Esophagus muscularis mucosa (tissue), 4 donors: Measurements from ENCODE around the gene PIGU. TPM values are rescaled to one million over a fixed set of nuclear protein-coding genes. Genes with fewer than 3 reads are reported as not detected.

Experiments used
- DNase-seq: peaks from one replicate; pipeline ENCODE4 v3.0.0-alpha.2; 2017; ENCODE audit errors: extremely low spot score
- H3K27ac ChIP-seq, 4 donors: fragments of 200-600 bp; sonication (generic); replicated peaks in 1 of 4; 1 replicate in 3 of 4; 2 replicates in 1 of 4; pipeline ENCODE4 v1.5.1; 2016 to 2019; ENCODE audit warnings: mild to moderate bottlenecking in 1 of 4
- H3K27me3 ChIP-seq, 4 donors: fragments of 200-600 bp; sonication (generic); one replicate each; pipeline versions ENCODE4 v1.5.1 to v1.6.0; 2016 to 2019
- H3K36me3 ChIP-seq, 4 donors: fragments of 200-600 bp; sonication (generic); one replicate each; pipeline ENCODE4 v1.5.1; 2016 to 2019
- H3K4me1 ChIP-seq, 4 donors: fragments of 200-600 bp; sonication (generic); one replicate each; pipeline ENCODE4 v1.5.1; 2016 to 2019
- H3K4me3 ChIP-seq, 4 donors: fragments of 200-600 bp; sonication (generic); 1 replicate in 2 of 4; 2 replicates in 2 of 4; pipeline ENCODE4 v1.5.1; 2016 to 2019; ENCODE audit warnings: mild to moderate bottlenecking in 4 of 4, moderate library complexity in 1 of 4
- H3K9me3 ChIP-seq, 4 donors: fragments of 200-600 bp; sonication (generic); 1 replicate in 3 of 4; 2 replicates in 1 of 4; pipeline ENCODE4 v1.5.1; 2016 to 2019
- CTCF ChIP-seq, 3 experiments: fragments of 200-600 bp in 2 of 3; fragments of 450-650 bp in 1 of 3; sonication (generic) in 2 of 3; IDR thresholded peaks; one replicate each; pipeline ENCODE4 v1.5.1; 2017 to 2019; ENCODE audit warnings: antibody characterized with exemption in 3 of 3, mild to moderate bottlenecking in 2 of 3, moderate library complexity in 1 of 3
- EP300 ChIP-seq: sonication (generic); formaldehyde crosslinking; IDR thresholded peaks from one replicate; pipeline ENCODE4 v1.6.1; 2017; ENCODE audit warnings: antibody characterized with exemption
- POLR2A ChIP-seq: fragments of 450-650 bp; IDR thresholded peaks from one replicate; pipeline ENCODE4 v1.6.1; 2017; ENCODE audit warnings: antibody characterized with exemption, moderate library complexity, mild to moderate bottlenecking, low read depth
- POLR2AphosphoS5 ChIP-seq, 2 donors: sonication (generic); formaldehyde crosslinking; IDR thresholded peaks; one replicate each; pipeline ENCODE4 v1.6.1; 2017; ENCODE audit warnings: antibody characterized with exemption in 2 of 2
- WGBS: methylation state at CpG from one replicate; pipeline ENCODE4 v1.1.5; 2018; 5-methylcytosine and 5-hydroxymethylcytosine counted together
- intact Hi-C: fragments of 100-400 bp; cut with DNase I; formaldehyde crosslinking; loops from one replicate; pipeline ENCODE4 v1.15.1; 2023
- total RNA-seq, 4 donors: library from RNA; depleted of rRNA; stranded (reverse); fragments of >200 nt; gene quantifications; one replicate each; pipeline versions ENCODE4 v1.1.0 to v1.2.1, GENCODE V29; 2016

The PIGU gene
- total RNA-seq, 4 donors from 2014 or later, result 9.1 to 10.8 (median 9.5) TPM

GRCh38 chr20:34712525-34713192, 35.8 kb upstream of the PIGU start:
- no peak overlapping the region for H3K4me3 ChIP-seq
- TF ChIP-seq EP300 (no peak), CTCF (IDR thresholded peaks at IDR 0.05) (no peak), POLR2AphosphoS5 (IDR thresholded peaks at IDR 0.05) (no peak), POLR2A (no peak)
- peaks cover 0 to 66% (median 41%) of the 10 kb centered on the region in 4 donors for H3K36me3 ChIP-seq
- intact Hi-C loops, result no loop called here
- no peaks in the 10 kb centered on the region for H3K9me3 ChIP-seq
- H3K27me3 ChIP-seq, result no peaks in the 10 kb centered on the region
- 83% methylated on average over 4 of the region's 5 CpGs for WGBS
- H3K4me1 ChIP-seq, result peaks cover 22 to 42% (median 33%) of the 10 kb centered on the region in 4 donors
- no peak overlapping the region for H3K27ac ChIP-seq
- DNase-seq, result no peak

- H3K9me3 ChIP-seq, result no peaks in the 10 kb centered on the region
- H3K36me3 ChIP-seq, result peaks cover 0 to 63% (median 39%) of the 10 kb centered on the region in 4 donors
- no peaks in the 10 kb centered on the region for H3K27me3 ChIP-seq
- H3K4me3 ChIP-seq, result no peak overlapping the region
- peak overlapping the region in 1 of 4 donors; percentile 3 for H3K27ac ChIP-seq
- peaks cover 26 to 49% (median 38%) of the 10 kb centered on the region in 4 donors for H3K4me1 ChIP-seq
- intact Hi-C loops, result no loop called here
- no peak for DNase-seq
- WGBS, result 91% methylated on average over 3 of the region's 3 CpGs
- TF ChIP-seq POLR2A (no peak), POLR2AphosphoS5 (IDR thresholded peaks at IDR 0.05) (no peak), CTCF (IDR thresholded peaks at IDR 0.05) (no peak), EP300 (no peak)
Observed at GRCh38 chr20:34711813-34712430, 35.0 kb upstream of the PIGU start.

- DNase-seq, result no peak
- Histone ChIP-seq H3K27ac (peak overlapping the region; percentile 94 to 100 (median 99)), H3K36me3 (peaks cover 0 to 55% (median 35%) of the 10 kb centered on the region in 4 donors)
Observed at GRCh38 chr20:34710861-34711574, 34.1 kb upstream of the PIGU start.

GRCh38 chr20:34710568-34710839, 33.6 kb upstream of the PIGU start:
- peak overlapping the region; percentile 94 to 100 (median 99) for H3K27ac ChIP-seq
- intact Hi-C loops, result no loop called here
- H3K36me3 ChIP-seq, result peaks cover 0 to 50% (median 31%) of the 10 kb centered on the region in 4 donors
- no peak for TF ChIP-seq CTCF (IDR thresholded peaks at IDR 0.05)
- TF ChIP-seq EP300, result no peak
- TF ChIP-seq POLR2A, result no peak
- no peak for TF ChIP-seq POLR2AphosphoS5 (IDR thresholded peaks at IDR 0.05)
- H3K9me3 ChIP-seq, result no peaks in the 10 kb centered on the region
- peaks cover 40 to 63% (median 52%) of the 10 kb centered on the region in 4 donors for H3K4me1 ChIP-seq
- H3K4me3 ChIP-seq, result peak overlapping the region; percentile 72 to 78 (median 76)
- DNase-seq, result no peak
- H3K27me3 ChIP-seq, result no peaks in the 10 kb centered on the region

More at GRCh38 chr20:34710861-34711574, 34.1 kb upstream of the PIGU start:
- TF ChIP-seq POLR2A, result no peak
- no peak for TF ChIP-seq EP300
- no peak for TF ChIP-seq CTCF (IDR thresholded peaks at IDR 0.05)
- TF ChIP-seq POLR2AphosphoS5 (IDR thresholded peaks at IDR 0.05), result no peak
- WGBS, result 62% methylated on average over 8 of the region's 9 CpGs
- Histone ChIP-seq H3K4me1 (peaks cover 35 to 58% (median 46%) of the 10 kb centered on the region in 4 donors), H3K9me3 (no peaks in the 10 kb centered on the region), H3K4me3 (no peak overlapping the region), H3K27me3 (no peaks in the 10 kb centered on the region)
- intact Hi-C loops, result no loop called here
